Activated CD4-positive, alpha-beta T cell treated with anti-CD3 and anti-CD28 coated beads for 36 hours (primary cell): ENCODE measurements around the gene MYPOP. TPM values are rescaled to one million over a fixed set of nuclear protein-coding genes. Genes with fewer than 3 reads are reported as not detected.

Experiments used
- ATAC-seq: fragments of 200-7000 bp; cut with Tn5 transposase; one replicate; pipeline ENCODE4 v1.10.0; 2021; ENCODE audit warnings: mild to moderate bottlenecking, moderate library complexity
- CTCF ChIA-PET: fragments of 350-600 bp; sonication (Branson Sonifier 250); formaldehyde crosslinking; loops from one replicate; lab custom pipeline; 2021; ENCODE audit warnings: antibody characterized with exemption; lab: Charles Lee
- POLR2A ChIA-PET: fragments of 350-600 bp; sonication (Branson Sonifier 250); formaldehyde crosslinking; loops from one replicate; lab custom pipeline; 2021; ENCODE audit warnings: antibody characterized with exemption, inconsistent platforms; lab: Charles Lee
- DNase-seq: peaks from one replicate; pipeline ENCODE4 v3.0.0-alpha.2; 2020
- H3K27ac Mint-ChIP-seq: one replicate; pipeline ENCODE4 v1.8.0; 2021; ENCODE audit warnings: mixed read lengths
- H3K27me3 Mint-ChIP-seq: one replicate; pipeline ENCODE4 v1.8.0; 2021; ENCODE audit warnings: mixed read lengths
- H3K36me3 Mint-ChIP-seq: one replicate; pipeline ENCODE4 v1.8.0; 2021; ENCODE audit warnings: low read depth, mixed read lengths
- H3K4me1 Mint-ChIP-seq: one replicate; pipeline ENCODE4 v1.8.0; 2021; ENCODE audit warnings: mixed read lengths
- H3K4me3 Mint-ChIP-seq: one replicate; pipeline ENCODE4 v1.8.0; 2021; ENCODE audit warnings: mild to moderate bottlenecking, moderate library complexity, mixed read lengths
- H3K9me3 Mint-ChIP-seq: one replicate; pipeline ENCODE4 v1.8.0; 2021; ENCODE audit warnings: low read depth, mixed read lengths
- intact Hi-C, 2 experiments: fragments of 100-400 bp; cut with DNase I in 1 of 2; cut with micrococcal nuclease in 1 of 2; formaldehyde crosslinking; loops; one replicate each; pipeline versions ENCODE4 v1.14.2 to v1.15.1; 2022 to 2024; cut with DNase I, micrococcal nuclease
- total RNA-seq, 2 experiments: library from RNA; stranded (reverse); gene quantifications; one replicate each; pipeline ENCODE4 v1.2.3, GENCODE V29; 2021

MYPOP gene
- total RNA-seq, 2 experiments from 2014 or later, result 5.0 to 5.6 TPM

GRCh38 chr19:45927565-45928261, 25.3 kb upstream of the MYPOP start:
- DNase-seq, result peak; percentile 96
- ChIA-PET POLR2A (interaction anchor here (0.5 to 0.6 kb wide), 2 partner anchors 221 to 283 kb away, joined by 3 read pairs; no protein-coding TSS in a partner anchor), CTCF (interaction anchor here (0.5 to 1.1 kb wide), 7 partner anchors 11 to 252 kb away, joined by 3 to 4 read pairs (median 3); partner anchors contain the start of gene SIX5)
- peak; percentile 100 for ATAC-seq
- H3K9me3 Mint-ChIP-seq, result no peaks in the 10 kb centered on the region
- H3K4me3 Mint-ChIP-seq, result peak overlapping the region; percentile 56
- peaks cover 7% of the 10 kb centered on the region for H3K27me3 Mint-ChIP-seq
- H3K4me1 Mint-ChIP-seq, result peaks cover 12% of the 10 kb centered on the region
- H3K36me3 Mint-ChIP-seq, result no peaks in the 10 kb centered on the region
- peak overlapping the region; percentile 68 for H3K27ac Mint-ChIP-seq
- intact Hi-C loops, result loop anchor here (1.0 kb wide), 7 partner anchors 24 to 197 kb away; partner anchors contain the start of genes IRF2BP1 (in 2 of the 2), CCDC61 (in 1 of the 2), FBXO46 (in 1 of the 2) and SIX5 (in 1 of the 2)

GRCh38 chr19:45924891-45925447, 22.6 kb upstream of the MYPOP start:
- Mint-ChIP-seq H3K36me3 (no peaks in the 10 kb centered on the region), H3K9me3 (no peaks in the 10 kb centered on the region), H3K4me3 (no peak overlapping the region), H3K4me1 (peaks cover 12% of the 10 kb centered on the region), H3K27me3 (peaks cover 3% of the 10 kb centered on the region), H3K27ac (no peak overlapping the region)
- intact Hi-C loops, result no loop called here
- ChIA-PET CTCF (interaction anchor here (0.6 to 0.8 kb wide), 2 partner anchors 17 to 168 kb away, joined by 3 read pairs; no protein-coding TSS in a partner anchor), POLR2A (no interaction called here)
- no peak for DNase-seq
- no peak for ATAC-seq

- intact Hi-C loops, result no loop called here
- Mint-ChIP-seq H3K27me3 (peaks cover 2% of the 10 kb centered on the region), H3K9me3 (no peaks in the 10 kb centered on the region), H3K36me3 (no peaks in the 10 kb centered on the region), H3K4me3 (no peak overlapping the region), H3K4me1 (peaks cover 4% of the 10 kb centered on the region), H3K27ac (no peak overlapping the region)
- POLR2A ChIA-PET, result no interaction called here
- ATAC-seq (peak; percentile 55), DNase-seq (peak; percentile 36)
- CTCF ChIA-PET, result interaction anchor here (0.8 kb wide), 1 partner anchor 207 kb away, joined by 3 read pairs; no protein-coding TSS in a partner anchor
Measured at GRCh38 chr19:45922281-45922680, 19.9 kb upstream of the MYPOP start.

GRCh38 chr19:45920458-45920857, 18.0 kb upstream of the MYPOP start:
- no peak overlapping the region for H3K27ac Mint-ChIP-seq
- H3K36me3 Mint-ChIP-seq, result no peaks in the 10 kb centered on the region
- peaks cover 6% of the 10 kb centered on the region for H3K27me3 Mint-ChIP-seq
- H3K9me3 Mint-ChIP-seq, result no peaks in the 10 kb centered on the region
- POLR2A ChIA-PET, result no interaction called here
- peak; percentile 56 for ATAC-seq
- no peak overlapping the region for H3K4me3 Mint-ChIP-seq
- peak; percentile 33 for DNase-seq
- intact Hi-C loops, result no loop called here
- peaks cover 2% of the 10 kb centered on the region for H3K4me1 Mint-ChIP-seq
- CTCF ChIA-PET, result interaction anchor here (0.6 kb wide), 1 partner anchor 28 kb away, joined by 3 read pairs; no protein-coding TSS in a partner anchor

- no peak for ATAC-seq
- intact Hi-C loops, result loop anchor here in 1 of 2 experiments (2.0 kb wide), 1 partner anchor 29 kb away; no protein-coding TSS in a partner anchor
- Mint-ChIP-seq H3K36me3 (no peaks in the 10 kb centered on the region), H3K4me1 (peaks cover 2% of the 10 kb centered on the region), H3K9me3 (no peaks in the 10 kb centered on the region), H3K27ac (no peak overlapping the region), H3K27me3 (peaks cover 6% of the 10 kb centered on the region), H3K4me3 (no peak overlapping the region)
- DNase-seq, result peak; percentile 16
- POLR2A ChIA-PET, result no interaction called here
- CTCF ChIA-PET, result interaction anchor here (0.6 kb wide), 1 partner anchor 184 kb away, joined by 3 read pairs; no protein-coding TSS in a partner anchor
Measured at GRCh38 chr19:45919678-45920077, 17.3 kb upstream of the MYPOP start.

GRCh38 chr19:45918721-45919120, 16.3 kb upstream of the MYPOP start:
- no peak for DNase-seq
- Mint-ChIP-seq H3K9me3 (no peaks in the 10 kb centered on the region), H3K36me3 (no peaks in the 10 kb centered on the region), H3K4me1 (peaks cover 2% of the 10 kb centered on the region), H3K27ac (no peak overlapping the region), H3K4me3 (no peak overlapping the region), H3K27me3 (peaks cover 6% of the 10 kb centered on the region)
- ATAC-seq, result no peak
- intact Hi-C loops, result loop anchor here in 1 of 2 experiments (2.0 kb wide), 1 partner anchor 28 kb away; no protein-coding TSS in a partner anchor
- POLR2A ChIA-PET, result no interaction called here
- CTCF ChIA-PET, result interaction anchor here (0.6 to 1.0 kb wide), 2 partner anchors 25 to 151 kb away, joined by 3 read pairs; no protein-coding TSS in a partner anchor

GRCh38 chr19:45917421-45918091, 15.1 kb upstream of the MYPOP start:
- intact Hi-C loops, result loop anchor here in 1 of 2 experiments (2.0 kb wide), 1 partner anchor 27 kb away; no protein-coding TSS in a partner anchor
- Mint-ChIP-seq H3K4me3 (no peak overlapping the region), H3K4me1 (peaks cover 2% of the 10 kb centered on the region), H3K27me3 (peaks cover 14% of the 10 kb centered on the region), H3K27ac (no peak overlapping the region), H3K9me3 (no peaks in the 10 kb centered on the region), H3K36me3 (no peaks in the 10 kb centered on the region)
- POLR2A ChIA-PET, result interaction anchor here (0.6 kb wide), 1 partner anchor 97 kb away, joined by 3 read pairs; no protein-coding TSS in a partner anchor
- DNase-seq (no peak), ATAC-seq (peak; percentile 45)
- CTCF ChIA-PET, result interaction anchor here (0.7 to 0.8 kb wide), 2 partner anchors 10 to 19 kb away, joined by 3 to 4 read pairs; no protein-coding TSS in a partner anchor

GRCh38 chr19:45913874-45914830, 11.7 kb upstream of the MYPOP start, which contains the start of gene NANOS2:
Gene NANOS2 (minus strand): TSS chr19:45914778. CDS start chr19:45914693, 85 bp downstream.
- ATAC-seq (no peak), DNase-seq (peak; percentile 27)
- no peak within 1 kb of the TSS for H3K27ac Mint-ChIP-seq
- no peak within 1 kb of the TSS for H3K4me3 Mint-ChIP-seq
- ChIA-PET CTCF (interaction anchor here (0.6 kb wide), 1 partner anchor 120 kb away, joined by 3 read pairs; no protein-coding TSS in a partner anchor), POLR2A (interaction anchor here (0.5 kb wide), 1 partner anchor 19 kb away, joined by 4 read pairs; no protein-coding TSS in a partner anchor)
- H3K27me3 Mint-ChIP-seq, result peaks cover 19% of the 10 kb centered on the region
- intact Hi-C loops, result no loop called here
- H3K4me1 Mint-ChIP-seq, result peaks cover 2% of the 10 kb centered on the region
- H3K9me3 Mint-ChIP-seq, result no peaks in the 10 kb centered on the region
- no peaks in the 10 kb centered on the region for H3K36me3 Mint-ChIP-seq

GRCh38 chr19:45911291-45911690, 8.9 kb upstream of the MYPOP start:
- no peaks in the 10 kb centered on the region for H3K36me3 Mint-ChIP-seq

GRCh38 chr19:45908956-45909355, 6.5 kb upstream of the MYPOP start:
- ATAC-seq (no peak), DNase-seq (no peak)
- Mint-ChIP-seq H3K27me3 (peaks cover 17% of the 10 kb centered on the region), H3K4me3 (no peak overlapping the region), H3K4me1 (no peaks in the 10 kb centered on the region), H3K36me3 (no peaks in the 10 kb centered on the region), H3K27ac (no peak overlapping the region), H3K9me3 (no peaks in the 10 kb centered on the region)
- POLR2A ChIA-PET, result no interaction called here
- CTCF ChIA-PET, result interaction anchor here (0.6 kb wide), 1 partner anchor 96 kb away, joined by 3 read pairs; no protein-coding TSS in a partner anchor
- intact Hi-C loops, result no loop called here

More at GRCh38 chr19:45911291-45911690, 8.9 kb upstream of the MYPOP start:
- H3K4me3 Mint-ChIP-seq, result no peak overlapping the region
- intact Hi-C loops, result no loop called here
- ChIA-PET POLR2A (no interaction called here), CTCF (interaction anchor here (0.7 kb wide), 1 partner anchor 124 kb away, joined by 5 read pairs; no protein-coding TSS in a partner anchor)
- DNase-seq (no peak), ATAC-seq (no peak)
- no peaks in the 10 kb centered on the region for H3K9me3 Mint-ChIP-seq
- H3K4me1 Mint-ChIP-seq, result no peaks in the 10 kb centered on the region
- peaks cover 18% of the 10 kb centered on the region for H3K27me3 Mint-ChIP-seq
- H3K27ac Mint-ChIP-seq, result no peak overlapping the region
